Measurements from ENCODE around the gene LPAR1. TPM values are rescaled to one million over a fixed set of nuclear protein-coding genes. Genes with fewer than 3 reads are reported as not detected.

LPAR1 gene
- total and polyA plus RNA-seq, 2 donors (not counting 1 experiment from before 2014, with no cell fraction given) = 222 to 240 TPM

- Histone ChIP-seq H4K20me1 (ENCODE audit: control insufficient read depth, extremely low read depth, insufficient read depth, low read length) (peaks cover 1% of the 10 kb centered on the region), H3K9me3 (ENCODE audit: control insufficient read depth, insufficient read depth, low read depth, low read length) (no peaks in the 10 kb centered on the region), H3K27ac (ENCODE audit: insufficient read depth, low read length) (no peak overlapping the region), H3K4me3 (replicated peaks in 1 of 4; ENCODE audit: control extremely low read depth in 1 of 4, insufficient read depth in 1 of 4, low read depth in 3 of 4, low read length in 4 of 4) (no peak overlapping the region), H3K4me1 (ENCODE audit: control insufficient read depth, extremely low read depth, insufficient read depth, low read length) (peaks cover 8% of the 10 kb centered on the region), H3K79me2 (ENCODE audit: control insufficient read depth, insufficient read depth, low read length) (peaks cover 82% of the 10 kb centered on the region), H3K4me2 (ENCODE audit: extremely low read depth, insufficient read depth, low read length) (no peak overlapping the region), H3K27me3 (ENCODE audit: control insufficient read depth, insufficient read depth, low read length) (no peaks in the 10 kb centered on the region), H3K36me3 (ENCODE audit: control insufficient read depth, insufficient read depth, low read length) (peaks cover 14% of the 10 kb centered on the region), H2AFZ (ENCODE audit: low read length) (no peak overlapping the region), H3K9ac (ENCODE audit: insufficient read depth, low read length) (no peak overlapping the region)
- no peak for DNase-seq (ENCODE audit: low read depth in 2 of 2)
- TF ChIP-seq EZH2 (IDR thresholded peaks at IDR 0.05; ENCODE audit: low read length, missing control alignments) = no peak
- TF ChIP-seq, protein P1, sequence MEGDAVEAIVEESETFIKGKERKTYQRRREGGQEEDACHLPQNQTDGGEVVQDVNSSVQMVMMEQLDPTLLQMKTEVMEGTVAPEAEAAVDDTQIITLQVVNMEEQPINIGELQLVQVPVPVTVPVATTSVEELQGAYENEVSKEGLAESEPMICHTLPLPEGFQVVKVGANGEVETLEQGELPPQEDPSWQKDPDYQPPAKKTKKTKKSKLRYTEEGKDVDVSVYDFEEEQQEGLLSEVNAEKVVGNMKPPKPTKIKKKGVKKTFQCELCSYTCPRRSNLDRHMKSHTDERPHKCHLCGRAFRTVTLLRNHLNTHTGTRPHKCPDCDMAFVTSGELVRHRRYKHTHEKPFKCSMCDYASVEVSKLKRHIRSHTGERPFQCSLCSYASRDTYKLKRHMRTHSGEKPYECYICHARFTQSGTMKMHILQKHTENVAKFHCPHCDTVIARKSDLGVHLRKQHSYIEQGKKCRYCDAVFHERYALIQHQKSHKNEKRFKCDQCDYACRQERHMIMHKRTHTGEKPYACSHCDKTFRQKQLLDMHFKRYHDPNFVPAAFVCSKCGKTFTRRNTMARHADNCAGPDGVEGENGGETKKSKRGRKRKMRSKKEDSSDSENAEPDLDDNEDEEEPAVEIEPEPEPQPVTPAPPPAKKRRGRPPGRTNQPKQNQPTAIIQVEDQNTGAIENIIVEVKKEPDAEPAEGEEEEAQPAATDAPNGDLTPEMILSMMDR (conservative IDR thresholded peaks at IDR 0.05 in 1 of 2, IDR thresholded peaks at IDR 0.05 in 1 of 2; ENCODE audit: low read depth in 1 of 2, low read length in 2 of 2) = no peak
Observed at GRCh38 chr9:110971705-110972104, 66.6 kb downstream of the LPAR1 start.

DNA sequence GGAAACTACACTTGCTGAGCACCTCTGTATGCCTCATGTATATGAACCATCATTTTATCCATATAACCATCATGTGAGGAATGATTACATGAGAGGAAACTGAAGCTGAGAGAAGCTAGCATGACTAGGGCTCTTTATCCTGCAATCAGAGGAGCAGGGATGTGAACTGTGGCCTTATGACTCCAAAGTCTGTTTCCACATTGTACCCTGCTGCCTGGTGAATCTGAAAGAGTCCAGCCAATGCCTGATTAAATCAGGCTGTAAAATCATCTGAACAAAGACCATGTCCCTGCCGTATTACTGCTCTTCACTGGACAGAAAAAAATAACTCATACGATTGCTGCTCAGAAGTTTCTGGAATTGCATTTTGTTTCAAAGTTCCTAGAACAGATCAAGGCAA lies 67.0 kb downstream of the LPAR1 start:
- H3K4me1 ChIP-seq (ENCODE audit: control insufficient read depth, extremely low read depth, insufficient read depth, low read length) = peaks cover 8% of the 10 kb centered on the region
- DNase-seq (ENCODE audit: low read depth in 2 of 2) = no peak
- H2AFZ ChIP-seq (ENCODE audit: low read length) = no peak overlapping the region
- H3K79me2 ChIP-seq (ENCODE audit: control insufficient read depth, insufficient read depth, low read length) = peaks cover 79% of the 10 kb centered on the region
- TF ChIP-seq, protein P1 (conservative IDR thresholded peaks at IDR 0.05 in 1 of 2, IDR thresholded peaks at IDR 0.05 in 1 of 2; ENCODE audit: low read depth in 1 of 2, low read length in 2 of 2) = no peak
- TF ChIP-seq EZH2 (IDR thresholded peaks at IDR 0.05; ENCODE audit: low read length, missing control alignments) = no peak
- H3K4me3 ChIP-seq (replicated peaks in 1 of 4; ENCODE audit: control extremely low read depth in 1 of 4, insufficient read depth in 1 of 4, low read depth in 3 of 4, low read length in 4 of 4) = no peak overlapping the region
- H3K9me3 ChIP-seq (ENCODE audit: control insufficient read depth, insufficient read depth, low read depth, low read length) = no peaks in the 10 kb centered on the region
- peaks cover 14% of the 10 kb centered on the region for H3K36me3 ChIP-seq (ENCODE audit: control insufficient read depth, insufficient read depth, low read length)
- H3K27ac ChIP-seq (ENCODE audit: insufficient read depth, low read length) = no peak overlapping the region
- peaks cover 1% of the 10 kb centered on the region for H4K20me1 ChIP-seq (ENCODE audit: control insufficient read depth, extremely low read depth, insufficient read depth, low read length)
- H3K4me2 ChIP-seq (ENCODE audit: extremely low read depth, insufficient read depth, low read length) = no peak overlapping the region
- H3K9ac ChIP-seq (ENCODE audit: insufficient read depth, low read length) = no peak overlapping the region
- no peaks in the 10 kb centered on the region for H3K27me3 ChIP-seq (ENCODE audit: control insufficient read depth, insufficient read depth, low read length)

DNA sequence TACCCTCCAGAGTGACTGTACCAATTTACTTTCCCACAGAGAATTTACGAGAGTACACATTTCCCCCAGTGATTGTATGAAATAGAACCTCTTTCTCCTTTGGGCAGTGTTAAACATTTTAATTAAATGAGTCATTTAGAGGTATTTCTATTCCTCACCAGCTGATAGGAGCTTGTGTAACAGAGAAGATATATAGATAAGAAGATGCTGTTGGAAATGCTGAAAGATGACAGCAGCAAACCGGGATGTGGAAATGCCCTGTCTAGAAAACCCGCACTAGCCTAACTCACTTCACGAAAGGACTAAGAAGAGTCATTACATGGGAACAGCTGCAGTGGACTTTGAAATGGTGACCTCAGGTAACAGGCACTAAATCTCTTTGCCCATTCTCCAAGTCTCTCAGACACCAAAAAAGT lies 68.3 kb downstream of the LPAR1 start:
- TF ChIP-seq EZH2 (IDR thresholded peaks at IDR 0.05; ENCODE audit: low read length, missing control alignments) = no peak
- TF ChIP-seq, protein P1 (conservative IDR thresholded peaks at IDR 0.05 in 1 of 2, IDR thresholded peaks at IDR 0.05 in 1 of 2; ENCODE audit: low read depth in 1 of 2, low read length in 2 of 2) = no peak
- Histone ChIP-seq H3K4me1 (ENCODE audit: control insufficient read depth, extremely low read depth, insufficient read depth, low read length) (peaks cover 3% of the 10 kb centered on the region), H3K79me2 (ENCODE audit: control insufficient read depth, insufficient read depth, low read length) (peaks cover 77% of the 10 kb centered on the region), H3K9me3 (ENCODE audit: control insufficient read depth, insufficient read depth, low read depth, low read length) (no peaks in the 10 kb centered on the region), H3K9ac (ENCODE audit: insufficient read depth, low read length) (no peak overlapping the region), H2AFZ (ENCODE audit: low read length) (no peak overlapping the region), H3K4me2 (ENCODE audit: extremely low read depth, insufficient read depth, low read length) (no peak overlapping the region), H3K27ac (ENCODE audit: insufficient read depth, low read length) (no peak overlapping the region), H4K20me1 (ENCODE audit: control insufficient read depth, extremely low read depth, insufficient read depth, low read length) (peaks cover 1% of the 10 kb centered on the region), H3K4me3 (replicated peaks in 1 of 4; ENCODE audit: control extremely low read depth in 1 of 4, insufficient read depth in 1 of 4, low read depth in 3 of 4, low read length in 4 of 4) (no peak overlapping the region), H3K36me3 (ENCODE audit: control insufficient read depth, insufficient read depth, low read length) (peaks cover 15% of the 10 kb centered on the region), H3K27me3 (ENCODE audit: control insufficient read depth, insufficient read depth, low read length) (no peaks in the 10 kb centered on the region)
- DNase-seq (ENCODE audit: low read depth in 2 of 2) = peak; percentile 56 to 85

Measured in fibroblast of lung (primary cell).